Ovary (tissue), 9 donors: Measurements from ENCODE around the gene BTRC. TPM values are rescaled to one million over a fixed set of nuclear protein-coding genes. Genes with fewer than 3 reads are reported as not detected.

Source experiments
- DNase-seq, 5 donors: peaks; one replicate each; pipeline ENCODE4 v3.0.0-alpha.2; 2019 to 2020
- H3K27ac ChIP-seq, 2 donors: fragments of 200-600 bp; one replicate each; pipeline versions ENCODE4 v1.5.1 to v1.8.0; 2019 to 2022
- H3K27me3 ChIP-seq: fragments of 200-600 bp; one replicate; pipeline ENCODE4 v1.8.0; 2022
- H3K36me3 ChIP-seq: fragments of 200-600 bp; sonication (generic); one replicate; pipeline ENCODE4 v1.5.1; 2019
- H3K4me1 ChIP-seq: one replicate; pipeline ENCODE4 v1.8.1; 2013; ENCODE audit warnings: mild to moderate bottlenecking, moderate library complexity; ENCODE audit not compliant: insufficient read depth
- H3K4me3 ChIP-seq: fragments of 200-600 bp; sonication (generic); one replicate; pipeline ENCODE4 v1.5.1; 2017
- H3K9me3 ChIP-seq, 2 donors: fragments of 200-600 bp in 1 of 2; sonication (generic) in 1 of 2; one replicate each; pipeline versions ENCODE4 v1.5.1 to v1.8.1; 2013 to 2019; ENCODE audit warnings: mild to moderate bottlenecking in 1 of 2, moderate library complexity in 1 of 2
- CTCF ChIP-seq, 3 donors: fragments of 450-650 bp in 2 of 3; fragments of 200-600 bp in 1 of 3; IDR thresholded peaks; one replicate each; pipeline versions ENCODE4 v1.5.1 to v1.8.0; 2016 to 2022; ENCODE audit warnings: antibody characterized with exemption in 3 of 3, mild to moderate bottlenecking in 1 of 3
- EP300 ChIP-seq: sonication (generic); formaldehyde crosslinking; IDR thresholded peaks from one replicate; pipeline ENCODE4 v1.6.1; 2017; ENCODE audit warnings: antibody characterized with exemption
- POLR2A ChIP-seq: fragments of 450-650 bp; IDR thresholded peaks from one replicate; pipeline ENCODE4 v1.6.1; 2017; ENCODE audit warnings: antibody characterized with exemption, mild to moderate bottlenecking, moderate library complexity
- WGBS, 3 donors: extraction: QIAGEN DNeasy Blood & Tissue Kit in 1 of 3; methylation state at CpG; one replicate each; pipeline versions ENCODE4 v1.1.5 to v1.1.7; 2013 to 2017; 5-methylcytosine and 5-hydroxymethylcytosine counted together
- intact Hi-C, 4 donors: fragments of 100-400 bp; cut with DNase I; formaldehyde crosslinking; loops; one replicate each; pipeline versions ENCODE4 v1.11.0 to v1.15.1; 2022 to 2023
- polyA plus RNA-seq, 2 donors: library from polyadenylated mRNA; stranded (reverse); fragments of 200-250 nt in 1 of 2; fragments of 350-450 nt in 1 of 2; fragmentation: Illumina TruSeq in 1 of 2; extraction: RNeasy Lipid Tissue Mini Kit (QIAGEN cat#74804) in 1 of 2; gene quantifications; one replicate each; pipeline ENCODE4 v1.2.3, GENCODE V29; 2013 to 2014
- total RNA-seq, 7 donors: library from RNA; depleted of rRNA in 2 of 7; stranded (reverse); fragments of >200 nt in 2 of 7; fragmentation: NEBNext Ultra II Directional in 3 of 7; extraction: Animal tissue kit (Norgen Biotek cat#: 25700) in 3 of 7; gene quantifications; one replicate each; pipeline versions ENCODE4 v1.1.0 to v1.2.4, GENCODE V29; 2016 to 2023
- donor health status: DM: no; HTN: no; CAD: no; lungs with moderate emphysema.
- donor health status: DM: no; HTN: no; CAD: no.
- donor health status: Bipolar disorder and iron deficiency.
- donor health status: DM: yes; HTN: yes; CAD: no.
- donor health status: DM: no; HTN: no; CAD: no.
- donor health status: DM: yes; HTN: yes; CAD: no.

The BTRC gene
- total and polyA plus RNA-seq, 9 donors, result 7.2 to 31.4 (median 26.2) TPM

- no peak overlapping the region for H3K27ac ChIP-seq
- intact Hi-C loops, result loop anchor here in 2 of 4 donors (2.0 to 10.0 kb wide), 2 partner anchors 294 to 354 kb away; no protein-coding TSS in a partner anchor
- no peaks in the 10 kb centered on the region for H3K36me3 ChIP-seq
- 4 to 6% (median 4%) methylated on average over 11 of the region's 11 CpGs for WGBS, 3 donors
- TF ChIP-seq CTCF (IDR thresholded peaks at IDR 0.05) (no peak), POLR2A (no peak), EP300 (no peak)
- peaks cover 3% of the 10 kb centered on the region for H3K27me3 ChIP-seq
- DNase-seq, result no peak
- H3K4me1 ChIP-seq, result peaks cover 6% of the 10 kb centered on the region
- H3K4me3 ChIP-seq, result no peak overlapping the region
- H3K9me3 ChIP-seq, result no peaks in the 10 kb centered on the region
Measured at GRCh38 chr10:101569323-101569621, 215.3 kb downstream of the BTRC start.

GRCh38 chr10:101569622-101570427 is 215.9 kb downstream of the BTRC start:
- TF ChIP-seq POLR2A (no peak), CTCF (IDR thresholded peaks at IDR 0.05) (peak; percentile 60 to 92 (median 70))
- Histone ChIP-seq H3K9me3 (no peaks in the 10 kb centered on the region), H3K4me1 (peaks cover 6% of the 10 kb centered on the region), H3K4me3 (peak overlapping the region; percentile 35), H3K27me3 (peaks cover 3% of the 10 kb centered on the region), H3K27ac (no peak overlapping the region), H3K36me3 (no peaks in the 10 kb centered on the region)
- intact Hi-C loops, result loop anchor here (1.0 to 10.0 kb wide), 3 partner anchors 295 to 358 kb away; no protein-coding TSS in a partner anchor
- WGBS, 3 donors, result 0 to 1% (median 1%) methylated on average over 49 to 56 of the region's 56 CpGs
- DNase-seq, result peak; percentile 70 to 85 (median 80)

- peak overlapping the region; percentile 35 for H3K4me3 ChIP-seq
- TF ChIP-seq EP300 (no peak), POLR2A (no peak), CTCF (IDR thresholded peaks at IDR 0.05) (no peak)
- H3K27me3 ChIP-seq, result peaks cover 3% of the 10 kb centered on the region
- no peak overlapping the region for H3K27ac ChIP-seq
- H3K9me3 ChIP-seq, result no peaks in the 10 kb centered on the region
- peaks cover 6% of the 10 kb centered on the region for H3K4me1 ChIP-seq
- DNase-seq, result peak in 2 of 5 donors; percentile 15 to 40
- intact Hi-C loops, result loop anchor here in 3 of 4 donors (1.0 to 2.0 kb wide), 2 partner anchors 356 to 358 kb away; no protein-coding TSS in a partner anchor
- no peaks in the 10 kb centered on the region for H3K36me3 ChIP-seq
- WGBS, 3 donors, result 2 to 3% (median 3%) methylated on average over 25 to 37 of the region's 37 CpGs
Measured at GRCh38 chr10:101570428-101571270, 216.7 kb downstream of the BTRC start.

- Histone ChIP-seq H3K4me3 (no peak overlapping the region), H3K4me1 (peaks cover 6% of the 10 kb centered on the region), H3K27ac (no peak overlapping the region), H3K27me3 (peaks cover 3% of the 10 kb centered on the region), H3K9me3 (no peaks in the 10 kb centered on the region), H3K36me3 (no peaks in the 10 kb centered on the region)
- TF ChIP-seq CTCF (IDR thresholded peaks at IDR 0.05), result no peak
- TF ChIP-seq POLR2A, result no peak
- TF ChIP-seq EP300, result no peak
- intact Hi-C loops, result loop anchor here in 2 of 4 donors (2.0 kb wide), 1 partner anchor 357 kb away; no protein-coding TSS in a partner anchor
- no peak for DNase-seq
- WGBS, 3 donors, result 31 to 37% (median 32%) methylated on average over 8 of the region's 8 CpGs
Measured at GRCh38 chr10:101571271-101571925, 217.4 kb downstream of the BTRC start.
